GM12878 (cell line): ENCODE data around the gene CAPN1. TPM values are rescaled to one million over a fixed set of nuclear protein-coding genes. Genes with fewer than 3 reads are reported as not detected.

ENCODE experiments used
- ATAC-seq: fragments of 200-7000 bp; cut with Tn5 transposase; 3 replicates; pipeline ENCODE4 v1.9.1; 2020; ENCODE audit warnings: mild to moderate bottlenecking, moderate library complexity
- BruUV-seq: library from RNA; stranded (reverse); fragments of 400-500 nt; replicated peaks from 2 replicates; lab custom pipeline; 2021; lab: Mats Ljungman, UMichigan
- CTCF ChIA-PET: fragments of 300-600 bp; sonication (Branson Sonifier 250); formaldehyde crosslinking; extraction: SDS; loops from one replicate; lab custom pipeline; 2021; ENCODE audit warnings: inconsistent platforms; lab: Yijun Ruan, JAX
- POLR2A ChIA-PET: fragments of 350-600 bp; formaldehyde crosslinking; extraction: SDS; loops from one replicate; lab custom pipeline; 2021; ENCODE audit warnings: inconsistent platforms; lab: Charles Lee
- RAD21 ChIA-PET: fragments of 300-600 bp; sonication (Branson Sonifier 250); formaldehyde crosslinking; loops from one replicate; lab custom pipeline; 2023; ENCODE audit warnings: antibody characterized with exemption; ENCODE audit not compliant: unreplicated experiment; lab: Charles Lee
- SMC1A ChIA-PET: fragments of 300-600 bp; sonication (Branson Sonifier 250); formaldehyde crosslinking; loops from one replicate; lab custom pipeline; 2023; ENCODE audit not compliant: unreplicated experiment, uncharacterized antibody; lab: Charles Lee
- DNase-seq: peaks from one replicate; pipeline ENCODE4 v3.0.0-alpha.2; 2011; ENCODE audit warnings: low read depth, low spot score
- FAIRE-seq: peaks from 3 replicates; lab custom pipeline; 2011; peaks lifted over from hg19 to GRCh38; lab: Jason Lieb, UNC
- H2AFZ ChIP-seq: 2 replicates; pipeline ENCODE4 v1.6.0; 2011; ENCODE audit warnings: low read depth, low read length, control low read depth; ENCODE audit not compliant: control insufficient read depth
- H3K27ac ChIP-seq: 2 replicates; pipeline ENCODE4 v1.5.1; 2011; ENCODE audit warnings: control low read depth; ENCODE audit not compliant: control insufficient read depth, insufficient read depth
- H3K27me3 ChIP-seq, 2 experiments: replicated peaks in 1 of 2; 2 replicates each; pipeline versions ENCODE4 v1.6.0 to v1.6.1; 2011; ENCODE audit warnings: low read length in 1 of 2; ENCODE audit not compliant: control insufficient read depth in 2 of 2, insufficient read depth in 2 of 2
- H3K36me3 ChIP-seq, 2 experiments: 2 replicates each; pipeline ENCODE4 v1.5.1; 2011; ENCODE audit warnings: low read length in 1 of 2; ENCODE audit not compliant: control insufficient read depth in 2 of 2, insufficient read depth in 2 of 2
- H3K4me1 ChIP-seq: 2 replicates; pipeline ENCODE4 v1.6.1; 2011; ENCODE audit warnings: mild to moderate bottlenecking, low read length, moderate library complexity, mixed read lengths; ENCODE audit not compliant: control insufficient read depth, insufficient read depth
- H3K4me2 ChIP-seq: 2 replicates; pipeline ENCODE4 v1.6.0; 2011; ENCODE audit warnings: control low read depth; ENCODE audit not compliant: control insufficient read depth, insufficient read depth
- H3K4me3 ChIP-seq: fragments of 200-600 bp; sonication (generic); 2 replicates; pipeline ENCODE4 v1.5.1; 2016
- H3K79me2 ChIP-seq: 2 replicates; pipeline ENCODE4 v1.6.0; 2011; ENCODE audit warnings: low read length; ENCODE audit not compliant: control insufficient read depth, insufficient read depth
- H3K9ac ChIP-seq: 2 replicates; pipeline ENCODE4 v1.8.0; 2011; ENCODE audit warnings: low read length, control low read depth, mixed read lengths; ENCODE audit not compliant: control insufficient read depth, insufficient read depth
- H3K9me3 ChIP-seq: replicated peaks from 3 replicates; pipeline ENCODE4 v1.5.1; 2011; ENCODE audit warnings: mild to moderate bottlenecking, low read length; ENCODE audit not compliant: control insufficient read depth, insufficient read depth
- H4K20me1 ChIP-seq: 2 replicates; pipeline ENCODE4 v1.6.0; 2011; ENCODE audit not compliant: control insufficient read depth, insufficient read depth
- CTCF ChIP-seq, 3 experiments: IDR thresholded peaks in 2 of 3; conservative IDR thresholded peaks in 1 of 3; 2 replicates each; pipeline ENCODE4 v1.5.1; 2011; ENCODE audit warnings: low read depth in 3 of 3, low read length in 3 of 3, mild to moderate bottlenecking in 3 of 3, control low read depth in 2 of 3, moderate library complexity in 2 of 3, inconsistent platforms in 1 of 3, mixed read lengths in 1 of 3; ENCODE audit not compliant: control insufficient read depth in 2 of 3, insufficient read depth in 1 of 3; ENCODE audit errors: extremely low read depth in 1 of 3
- ETV6 ChIP-seq, 2 experiments: fragments of 450-650 bp in 1 of 2; IDR thresholded peaks in 1 of 2; conservative IDR thresholded peaks in 1 of 2; 2 replicates each; pipeline ENCODE4 v1.6.1; 2014; ENCODE audit warnings: antibody characterized with exemption in 1 of 2, borderline replicate concordance in 1 of 2, low read depth in 1 of 2, mild to moderate bottlenecking in 1 of 2, moderate library complexity in 1 of 2
- IKZF1 ChIP-seq: fragments of 450-650 bp; conservative IDR thresholded peaks from 2 replicates; pipeline ENCODE4 v1.6.1; 2017; ENCODE audit warnings: antibody characterized with exemption, mild to moderate bottlenecking
- KLF5 ChIP-seq: fragments of 450-650 bp; IDR thresholded peaks from 2 replicates; pipeline ENCODE4 v1.6.1; 2014; ENCODE audit warnings: mild to moderate bottlenecking; ENCODE audit not compliant: partially characterized antibody
- NRF1 ChIP-seq: conservative IDR thresholded peaks from 2 replicates; pipeline ENCODE4 v1.6.1; 2011; ENCODE audit warnings: mild to moderate bottlenecking, low read depth, low read length, improper control_type of control experiment
- REST ChIP-seq: IDR thresholded peaks from 2 replicates; pipeline ENCODE4 v1.6.1; 2012; ENCODE audit warnings: mild to moderate bottlenecking, low read depth, low read length
- USF2 ChIP-seq: IDR thresholded peaks from 2 replicates; pipeline ENCODE4 v1.6.1; 2011; ENCODE audit warnings: low read depth, low read length, improper control_type of control experiment, borderline replicate concordance
- WGBS: methylation state at CpG from one replicate; pipeline ENCODE4 v1.1.6; 2016; ENCODE audit warnings: low lambda C conversion rate; ENCODE audit not compliant: insufficient replicate concordance, insufficient coverage; ENCODE audit errors: missing lambda C conversion rate; 5-methylcytosine and 5-hydroxymethylcytosine counted together
- in situ Hi-C: fragments of 300-500 bp; cut with MboI; formaldehyde crosslinking; loops from 9 replicates; pipeline ENCODE4 v1.14.3; 2018; ENCODE audit warnings: mixed read lengths
- intact Hi-C: fragments of 100-400 bp; cut with micrococcal nuclease; formaldehyde crosslinking; loops from one replicate; pipeline ENCODE4 v1.14.2; 2022; ENCODE audit not compliant: unreplicated experiment
- polyA plus RNA-seq, 11 experiments: library from polyadenylated mRNA; depleted of rRNA in 4 of 11; unstranded in 6 of 11; stranded (reverse) in 5 of 11; fragments of >200 nt; fragmentation: Nextera tagmentation in 4 of 11; fragmentation: Illumina TruSeq in 1 of 11; extraction: Ambion mirVana in 4 of 11; extraction: Trizol in 1 of 11; gene quantifications; 1 replicate in 1 of 11; 2 replicates in 10 of 11; pipeline versions ENCODE4 v1.2.1 to v1.2.3, GENCODE V29; 2011 to 2016; ENCODE audit warnings: inconsistent platforms in 2 of 11, missing spikeins in 2 of 11, low read depth in 1 of 11
- total RNA-seq, 4 experiments: library from RNA; depleted of rRNA in 3 of 4; stranded (reverse); fragments of >200 nt in 3 of 4; fragmentation: Illumina TruSeq in 1 of 4; extraction: Trizol in 1 of 4; gene quantifications; 2 replicates each; pipeline versions ENCODE4 v1.2.1 to v1.2.3, GENCODE V29; 2013 to 2021
- TF ChIP-seq, protein P1 (sequence below): fragments of 450-650 bp; IDR thresholded peaks from 2 replicates; pipeline ENCODE4 v1.6.1; 2017; ENCODE audit warnings: low read depth, mild to moderate bottlenecking, moderate library complexity
- TF ChIP-seq, protein P2 (sequence below): fragments of 450-650 bp; formaldehyde crosslinking; IDR thresholded peaks from 2 replicates; pipeline ENCODE4 v1.4.0; 2020; ENCODE audit warnings: mild to moderate bottlenecking, moderate library complexity

Gene CAPN1
- total and polyA plus RNA-seq, 10 of the 15 experiments (the other 5 are each of a cell fraction or from before 2014, with no cell fraction given): 2.2 to 167 (median 77.3) TPM

GRCh38 chr11:65188486-65188885 is 6.8 kb downstream of the CAPN1 start (continued):
- no peak for TF ChIP-seq USF2
- no peak for TF ChIP-seq KLF5
- TF ChIP-seq IKZF1: no peak
- TF ChIP-seq NRF1: no peak
- no peak for TF ChIP-seq ETV6 (conservative IDR thresholded peaks at IDR 0.05 in 1 of 2, IDR thresholded peaks at IDR 0.05 in 1 of 2; ENCODE audit: borderline replicate concordance in 1 of 2, low read depth in 1 of 2)

- no peaks in the 10 kb centered on the region for H4K20me1 ChIP-seq
- SMC1A ChIA-PET: no interaction called here
These were observed 7.5 kb downstream of the CAPN1 start for GRCh38 chr11:65189191-65189590.

More at GRCh38 chr11:65189191-65189590, 7.5 kb downstream of the CAPN1 start:
- H3K4me3 ChIP-seq: no peak overlapping the region
- no peak overlapping the region for H3K27ac ChIP-seq
- H3K4me1 ChIP-seq: no peaks in the 10 kb centered on the region
- ATAC-seq (no peak), FAIRE-seq (no peak), DNase-seq (no peak)
- ChIA-PET CTCF (interaction anchor here (0.6 kb wide), 1 partner anchor 34 kb away, joined by 3 read pairs; no protein-coding TSS in a partner anchor), POLR2A (no interaction called here), RAD21 (no interaction called here)
- no peak overlapping the region for H3K9ac ChIP-seq
- WGBS: 87% methylated on average over 10 of the region's 10 CpGs
- H3K79me2 ChIP-seq: no peaks in the 10 kb centered on the region; the same call in none of the 2 replicates
- peaks cover 6 to 14% of the 10 kb centered on the region in 2 experiments; a peak in 3 of 4 replicates for H3K36me3 ChIP-seq
- no peak overlapping the region for H3K4me2 ChIP-seq
- TF ChIP-seq REST: no peak
- TF ChIP-seq, protein P1, sequence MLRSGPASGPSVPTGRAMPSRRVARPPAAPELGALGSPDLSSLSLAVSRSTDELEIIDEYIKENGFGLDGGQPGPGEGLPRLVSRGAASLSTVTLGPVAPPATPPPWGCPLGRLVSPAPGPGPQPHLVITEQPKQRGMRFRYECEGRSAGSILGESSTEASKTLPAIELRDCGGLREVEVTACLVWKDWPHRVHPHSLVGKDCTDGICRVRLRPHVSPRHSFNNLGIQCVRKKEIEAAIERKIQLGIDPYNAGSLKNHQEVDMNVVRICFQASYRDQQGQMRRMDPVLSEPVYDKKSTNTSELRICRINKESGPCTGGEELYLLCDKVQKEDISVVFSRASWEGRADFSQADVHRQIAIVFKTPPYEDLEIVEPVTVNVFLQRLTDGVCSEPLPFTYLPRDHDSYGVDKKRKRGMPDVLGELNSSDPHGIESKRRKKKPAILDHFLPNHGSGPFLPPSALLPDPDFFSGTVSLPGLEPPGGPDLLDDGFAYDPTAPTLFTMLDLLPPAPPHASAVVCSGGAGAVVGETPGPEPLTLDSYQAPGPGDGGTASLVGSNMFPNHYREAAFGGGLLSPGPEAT: no peak
- TF ChIP-seq CTCF (IDR thresholded peaks at IDR 0.05 in 2 of 3, conservative IDR thresholded peaks at IDR 0.05 in 1 of 3; ENCODE audit: control insufficient read depth in 2 of 3, extremely low read depth in 1 of 3, insufficient read depth in 1 of 3, low read depth in 3 of 3, low read length in 3 of 3): no peak
- TF ChIP-seq, protein P2, sequence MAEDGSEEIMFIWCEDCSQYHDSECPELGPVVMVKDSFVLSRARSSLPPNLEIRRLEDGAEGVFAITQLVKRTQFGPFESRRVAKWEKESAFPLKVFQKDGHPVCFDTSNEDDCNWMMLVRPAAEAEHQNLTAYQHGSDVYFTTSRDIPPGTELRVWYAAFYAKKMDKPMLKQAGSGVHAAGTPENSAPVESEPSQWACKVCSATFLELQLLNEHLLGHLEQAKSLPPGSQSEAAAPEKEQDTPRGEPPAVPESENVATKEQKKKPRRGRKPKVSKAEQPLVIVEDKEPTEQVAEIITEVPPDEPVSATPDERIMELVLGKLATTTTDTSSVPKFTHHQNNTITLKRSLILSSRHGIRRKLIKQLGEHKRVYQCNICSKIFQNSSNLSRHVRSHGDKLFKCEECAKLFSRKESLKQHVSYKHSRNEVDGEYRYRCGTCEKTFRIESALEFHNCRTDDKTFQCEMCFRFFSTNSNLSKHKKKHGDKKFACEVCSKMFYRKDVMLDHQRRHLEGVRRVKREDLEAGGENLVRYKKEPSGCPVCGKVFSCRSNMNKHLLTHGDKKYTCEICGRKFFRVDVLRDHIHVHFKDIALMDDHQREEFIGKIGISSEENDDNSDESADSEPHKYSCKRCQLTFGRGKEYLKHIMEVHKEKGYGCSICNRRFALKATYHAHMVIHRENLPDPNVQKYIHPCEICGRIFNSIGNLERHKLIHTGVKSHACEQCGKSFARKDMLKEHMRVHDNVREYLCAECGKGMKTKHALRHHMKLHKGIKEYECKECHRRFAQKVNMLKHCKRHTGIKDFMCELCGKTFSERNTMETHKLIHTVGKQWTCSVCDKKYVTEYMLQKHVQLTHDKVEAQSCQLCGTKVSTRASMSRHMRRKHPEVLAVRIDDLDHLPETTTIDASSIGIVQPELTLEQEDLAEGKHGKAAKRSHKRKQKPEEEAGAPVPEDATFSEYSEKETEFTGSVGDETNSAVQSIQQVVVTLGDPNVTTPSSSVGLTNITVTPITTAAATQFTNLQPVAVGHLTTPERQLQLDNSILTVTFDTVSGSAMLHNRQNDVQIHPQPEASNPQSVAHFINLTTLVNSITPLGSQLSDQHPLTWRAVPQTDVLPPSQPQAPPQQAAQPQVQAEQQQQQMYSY: no peak
- in situ Hi-C loops: no loop called here
- intact Hi-C loops: no loop called here
- no peaks in the 10 kb centered on the region for H3K27me3 ChIP-seq
- H2AFZ ChIP-seq: no peak overlapping the region
- H3K9me3 ChIP-seq: no peaks in the 10 kb centered on the region
- no TSS peak for BruUV-seq
